HEK293 (cell line): ENCODE measurements around the gene ISL2.
A peak's percentile ranks its signal among the peaks of the same experiment; 100 is the strongest.

Experiments
- HOXD13 ChIP-seq: sonication (generic); formaldehyde crosslinking; IDR thresholded peaks from 2 replicates; pipeline ENCODE4 v1.8.0; 2022; ENCODE audit warnings: missing genetic modification reagents, borderline replicate concordance
- OSR2 ChIP-seq: fragments of 450-650 bp; formaldehyde crosslinking; IDR thresholded peaks from 2 replicates; pipeline ENCODE4 v1.5.1; 2016; ENCODE audit warnings: missing biosample characterization, missing genetic modification characterization
- SP2 ChIP-seq: fragments of 450-650 bp; formaldehyde crosslinking; IDR thresholded peaks from 2 replicates; pipeline ENCODE4 v1.5.1; 2016; ENCODE audit warnings: missing biosample characterization, missing genetic modification characterization
- ZBTB7A ChIP-seq: fragments of 450-650 bp; formaldehyde crosslinking; IDR thresholded peaks from 2 replicates; pipeline ENCODE4 v1.5.1; 2016; ENCODE audit warnings: low read depth, missing biosample characterization, missing genetic modification characterization
- ZFP37 ChIP-seq: fragments of 450-650 bp; formaldehyde crosslinking; IDR thresholded peaks from 2 replicates; pipeline ENCODE4 v1.5.1; 2016; ENCODE audit warnings: missing biosample characterization, missing genetic modification characterization
- ZNF114 ChIP-seq: fragments of 450-650 bp; formaldehyde crosslinking; IDR thresholded peaks from 2 replicates; pipeline ENCODE4 v1.5.0; 2017; ENCODE audit warnings: missing biosample characterization, missing genetic modification characterization
- ZNF121 ChIP-seq: fragments of 450-650 bp; formaldehyde crosslinking; IDR thresholded peaks from 2 replicates; pipeline ENCODE4 v1.5.1; 2016; ENCODE audit warnings: missing biosample characterization, missing genetic modification characterization
- ZNF175 ChIP-seq: fragments of 450-650 bp; formaldehyde crosslinking; IDR thresholded peaks from 2 replicates; pipeline ENCODE4 v1.5.1; 2016; ENCODE audit warnings: missing biosample characterization, missing genetic modification characterization
- ZNF184 ChIP-seq: fragments of 450-650 bp; IDR thresholded peaks from 2 replicates; pipeline ENCODE4 v1.5.1; 2018; ENCODE audit warnings: missing biosample characterization, mild to moderate bottlenecking, missing genetic modification characterization
- ZNF2 ChIP-seq: fragments of 450-650 bp; formaldehyde crosslinking; IDR thresholded peaks from 2 replicates; pipeline ENCODE4 v1.5.1; 2016; ENCODE audit warnings: missing biosample characterization, missing genetic modification characterization
- ZNF223 ChIP-seq: fragments of 450-650 bp; formaldehyde crosslinking; IDR thresholded peaks from 2 replicates; pipeline ENCODE4 v1.5.1; 2016; ENCODE audit warnings: missing biosample characterization, missing genetic modification characterization
- ZNF24 ChIP-seq: fragments of 450-650 bp; formaldehyde crosslinking; IDR thresholded peaks from 2 replicates; pipeline ENCODE4 v1.5.1; 2016; ENCODE audit warnings: missing biosample characterization, missing genetic modification characterization
- ZNF416 ChIP-seq: fragments of 450-650 bp; formaldehyde crosslinking; IDR thresholded peaks from 2 replicates; pipeline ENCODE4 v1.5.1; 2016; ENCODE audit warnings: missing biosample characterization, missing genetic modification characterization
- ZNF473 ChIP-seq: fragments of 450-650 bp; formaldehyde crosslinking; IDR thresholded peaks from 2 replicates; pipeline ENCODE4 v1.5.1; 2017; ENCODE audit warnings: missing biosample characterization, missing genetic modification characterization
- ZNF548 ChIP-seq: fragments of 450-650 bp; formaldehyde crosslinking; IDR thresholded peaks from 2 replicates; pipeline ENCODE4 v1.5.1; 2016; ENCODE audit warnings: missing biosample characterization, missing genetic modification characterization
- ZNF555 ChIP-seq: fragments of 450-650 bp; formaldehyde crosslinking; conservative IDR thresholded peaks from 2 replicates; pipeline ENCODE4 v1.5.1; 2017; ENCODE audit warnings: missing biosample characterization, mild to moderate bottlenecking, missing genetic modification characterization, inconsistent platforms
- ZNF600 ChIP-seq: fragments of 450-650 bp; formaldehyde crosslinking; IDR thresholded peaks from 2 replicates; pipeline ENCODE4 v1.5.1; 2016; ENCODE audit warnings: missing biosample characterization, missing genetic modification characterization
- ZNF654 ChIP-seq: fragments of 450-650 bp; formaldehyde crosslinking; IDR thresholded peaks from 2 replicates; pipeline ENCODE4 v1.5.1; 2016; ENCODE audit warnings: low read depth, missing biosample characterization, missing genetic modification characterization
- ZNF660 ChIP-seq: fragments of 450-650 bp; IDR thresholded peaks from 2 replicates; pipeline ENCODE4 v1.5.1; 2018; ENCODE audit warnings: missing biosample characterization, mild to moderate bottlenecking, missing genetic modification characterization
- ZNF664 ChIP-seq: fragments of 450-650 bp; formaldehyde crosslinking; IDR thresholded peaks from 2 replicates; pipeline ENCODE4 v1.5.1; 2016; ENCODE audit warnings: missing biosample characterization, missing genetic modification characterization
- ZNF670 ChIP-seq: fragments of 450-650 bp; formaldehyde crosslinking; IDR thresholded peaks from 2 replicates; pipeline ENCODE4 v1.5.1; 2016; ENCODE audit warnings: missing biosample characterization, missing genetic modification characterization, low read depth
- ZNF707 ChIP-seq: fragments of 450-650 bp; formaldehyde crosslinking; IDR thresholded peaks from 2 replicates; pipeline ENCODE4 v1.5.1; 2016; ENCODE audit warnings: missing biosample characterization, missing genetic modification characterization
- ZNF791 ChIP-seq: fragments of 450-650 bp; formaldehyde crosslinking; IDR thresholded peaks from 2 replicates; pipeline ENCODE4 v1.5.1; 2016; ENCODE audit warnings: missing biosample characterization, missing genetic modification characterization
- ZSCAN30 ChIP-seq: fragments of 450-650 bp; IDR thresholded peaks from 2 replicates; pipeline ENCODE4 v1.5.1; 2018; ENCODE audit warnings: missing biosample characterization, mild to moderate bottlenecking, missing genetic modification characterization, moderate library complexity
- TF ChIP-seq, protein P1 (sequence below): fragments of 450-650 bp; formaldehyde crosslinking; IDR thresholded peaks from 2 replicates; pipeline ENCODE4 v1.5.1; 2016; ENCODE audit warnings: missing biosample characterization, missing genetic modification characterization
- TF ChIP-seq, protein P2 (sequence below): fragments of 450-650 bp; IDR thresholded peaks from 2 replicates; pipeline ENCODE4 v1.5.1; 2018; ENCODE audit warnings: missing biosample characterization, mild to moderate bottlenecking, missing genetic modification characterization
- TF ChIP-seq, protein P3 (sequence below): fragments of 450-650 bp; formaldehyde crosslinking; IDR thresholded peaks from 2 replicates; pipeline ENCODE4 v1.5.1; 2016; ENCODE audit warnings: missing biosample characterization, missing genetic modification characterization, low read depth
- TF ChIP-seq, protein P4 (sequence below): fragments of 450-650 bp; formaldehyde crosslinking; optimal IDR thresholded peaks from 2 replicates; pipeline ENCODE3; 2016; ENCODE audit warnings: missing biosample characterization, mild to moderate bottlenecking, missing genetic modification characterization

ISL2 gene

DNA sequence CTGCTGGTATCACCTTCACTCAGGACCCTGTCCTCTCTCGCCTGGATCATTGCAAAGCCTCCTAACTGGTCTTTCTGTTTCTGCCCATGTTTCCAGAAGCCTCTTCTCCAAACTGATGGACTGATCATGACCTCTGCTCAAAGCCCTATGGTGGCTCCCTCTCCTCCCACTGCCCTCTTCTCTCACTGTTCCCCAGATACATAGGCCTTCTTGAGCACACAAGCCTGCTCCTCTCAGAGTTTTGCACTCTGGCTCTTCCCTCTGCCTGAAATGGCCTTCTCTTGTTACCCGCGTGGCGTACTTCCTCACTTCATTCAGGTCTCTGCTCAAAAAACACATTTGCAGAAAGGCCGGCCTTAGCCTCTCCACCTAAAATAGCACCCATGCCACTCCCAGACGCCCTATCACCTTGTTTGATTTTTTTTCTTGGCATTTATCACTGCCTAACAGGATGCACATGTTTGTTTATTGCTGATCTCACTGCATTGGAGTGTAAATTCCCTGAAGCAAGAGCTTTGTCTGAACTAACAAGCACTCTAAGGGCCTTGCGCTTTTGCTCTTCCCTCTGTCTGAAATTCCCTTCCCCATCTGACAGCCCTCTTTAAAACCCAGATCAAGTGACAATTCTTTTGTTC lies 23.9 kb upstream of the ISL2 start (continued):
- 0 out of 2 replicates have a peak, but pooled peaks have one; percentile 17 for TF ChIP-seq HOXD13
- peak; percentile 14; the same call in 1 of the 2 replicates for TF ChIP-seq SP2 (tag by site-specific recombination)
- no peak for TF ChIP-seq ZNF660 (tag by site-specific recombination)
- TF ChIP-seq ZNF184 = no peak
- TF ChIP-seq ZNF121 = no peak
- TF ChIP-seq, protein P1, sequence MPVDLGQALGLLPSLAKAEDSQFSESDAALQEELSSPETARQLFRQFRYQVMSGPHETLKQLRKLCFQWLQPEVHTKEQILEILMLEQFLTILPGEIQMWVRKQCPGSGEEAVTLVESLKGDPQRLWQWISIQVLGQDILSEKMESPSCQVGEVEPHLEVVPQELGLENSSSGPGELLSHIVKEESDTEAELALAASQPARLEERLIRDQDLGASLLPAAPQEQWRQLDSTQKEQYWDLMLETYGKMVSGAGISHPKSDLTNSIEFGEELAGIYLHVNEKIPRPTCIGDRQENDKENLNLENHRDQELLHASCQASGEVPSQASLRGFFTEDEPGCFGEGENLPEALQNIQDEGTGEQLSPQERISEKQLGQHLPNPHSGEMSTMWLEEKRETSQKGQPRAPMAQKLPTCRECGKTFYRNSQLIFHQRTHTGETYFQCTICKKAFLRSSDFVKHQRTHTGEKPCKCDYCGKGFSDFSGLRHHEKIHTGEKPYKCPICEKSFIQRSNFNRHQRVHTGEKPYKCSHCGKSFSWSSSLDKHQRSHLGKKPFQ (tag by site-specific recombination) = no peak
- TF ChIP-seq ZFP37 (tag by site-specific recombination) = no peak
- no peak for TF ChIP-seq ZNF555 (tag by site-specific recombination)
- TF ChIP-seq ZBTB7A = no peak
- TF ChIP-seq, protein P2, sequence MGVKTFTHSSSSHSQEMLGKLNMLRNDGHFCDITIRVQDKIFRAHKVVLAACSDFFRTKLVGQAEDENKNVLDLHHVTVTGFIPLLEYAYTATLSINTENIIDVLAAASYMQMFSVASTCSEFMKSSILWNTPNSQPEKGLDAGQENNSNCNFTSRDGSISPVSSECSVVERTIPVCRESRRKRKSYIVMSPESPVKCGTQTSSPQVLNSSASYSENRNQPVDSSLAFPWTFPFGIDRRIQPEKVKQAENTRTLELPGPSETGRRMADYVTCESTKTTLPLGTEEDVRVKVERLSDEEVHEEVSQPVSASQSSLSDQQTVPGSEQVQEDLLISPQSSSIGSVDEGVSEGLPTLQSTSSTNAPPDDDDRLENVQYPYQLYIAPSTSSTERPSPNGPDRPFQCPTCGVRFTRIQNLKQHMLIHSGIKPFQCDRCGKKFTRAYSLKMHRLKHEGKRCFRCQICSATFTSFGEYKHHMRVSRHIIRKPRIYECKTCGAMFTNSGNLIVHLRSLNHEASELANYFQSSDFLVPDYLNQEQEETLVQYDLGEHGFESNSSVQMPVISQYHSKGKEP (tag by site-specific recombination) = no peak
- TF ChIP-seq ZNF670 (tag by site-specific recombination) = no peak
- no peak for TF ChIP-seq ZNF791
- TF ChIP-seq ZNF416 (tag by site-specific recombination) = no peak
- TF ChIP-seq ZNF24 = peak; percentile 39; the same call in 1 of the 2 replicates
- no peak for TF ChIP-seq ZNF548 (tag by site-specific recombination)
- TF ChIP-seq ZNF175 (tag by site-specific recombination) = no peak
- TF ChIP-seq, protein P3, sequence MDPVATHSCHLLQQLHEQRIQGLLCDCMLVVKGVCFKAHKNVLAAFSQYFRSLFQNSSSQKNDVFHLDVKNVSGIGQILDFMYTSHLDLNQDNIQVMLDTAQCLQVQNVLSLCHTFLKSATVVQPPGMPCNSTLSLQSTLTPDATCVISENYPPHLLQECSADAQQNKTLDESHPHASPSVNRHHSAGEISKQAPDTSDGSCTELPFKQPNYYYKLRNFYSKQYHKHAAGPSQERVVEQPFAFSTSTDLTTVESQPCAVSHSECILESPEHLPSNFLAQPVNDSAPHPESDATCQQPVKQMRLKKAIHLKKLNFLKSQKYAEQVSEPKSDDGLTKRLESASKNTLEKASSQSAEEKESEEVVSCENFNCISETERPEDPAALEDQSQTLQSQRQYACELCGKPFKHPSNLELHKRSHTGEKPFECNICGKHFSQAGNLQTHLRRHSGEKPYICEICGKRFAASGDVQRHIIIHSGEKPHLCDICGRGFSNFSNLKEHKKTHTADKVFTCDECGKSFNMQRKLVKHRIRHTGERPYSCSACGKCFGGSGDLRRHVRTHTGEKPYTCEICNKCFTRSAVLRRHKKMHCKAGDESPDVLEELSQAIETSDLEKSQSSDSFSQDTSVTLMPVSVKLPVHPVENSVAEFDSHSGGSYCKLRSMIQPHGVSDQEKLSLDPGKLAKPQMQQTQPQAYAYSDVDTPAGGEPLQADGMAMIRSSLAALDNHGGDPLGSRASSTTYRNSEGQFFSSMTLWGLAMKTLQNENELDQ = no peak
- TF ChIP-seq ZNF114 = no peak
- TF ChIP-seq, protein P4, sequence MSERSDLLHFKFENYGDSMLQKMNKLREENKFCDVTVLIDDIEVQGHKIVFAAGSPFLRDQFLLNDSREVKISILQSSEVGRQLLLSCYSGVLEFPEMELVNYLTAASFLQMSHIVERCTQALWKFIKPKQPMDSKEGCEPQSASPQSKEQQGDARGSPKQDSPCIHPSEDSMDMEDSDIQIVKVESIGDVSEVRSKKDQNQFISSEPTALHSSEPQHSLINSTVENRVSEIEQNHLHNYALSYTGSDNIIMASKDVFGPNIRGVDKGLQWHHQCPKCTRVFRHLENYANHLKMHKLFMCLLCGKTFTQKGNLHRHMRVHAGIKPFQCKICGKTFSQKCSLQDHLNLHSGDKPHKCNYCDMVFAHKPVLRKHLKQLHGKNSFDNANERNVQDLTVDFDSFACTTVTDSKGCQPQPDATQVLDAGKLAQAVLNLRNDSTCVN (tag by site-specific recombination) = no peak
- TF ChIP-seq ZNF2 (tag by site-specific recombination) = peak; percentile 78; the same call in 1 of the 2 replicates
- no peak for TF ChIP-seq ZNF473 (tag by site-specific recombination)
- TF ChIP-seq ZNF707 = no peak
- no peak for TF ChIP-seq OSR2 (tag by site-specific recombination)
- TF ChIP-seq ZNF664 (tag by site-specific recombination) = no peak
- peak; percentile 70 for TF ChIP-seq ZNF600 (tag by site-specific recombination)
- TF ChIP-seq ZNF223 (tag by site-specific recombination) = no peak
- TF ChIP-seq ZSCAN30 (tag by site-specific recombination) = no peak
- no peak for TF ChIP-seq ZNF654 (tag by site-specific recombination)
